GM18519 (cell line): Measurements from ENCODE around the gene NCAPG.

Experiments
- ATAC-seq: cut with Tn5 transposase; IDR thresholded peaks from one replicate; pipeline ENCODE4 v1.9.1; 2021; ENCODE audit warnings: mild to moderate bottlenecking, moderate library complexity; ENCODE audit not compliant: unreplicated experiment, low FRiP score

Gene NCAPG

GRCh38 chr4:17869327-17869726, 58.5 kb downstream of the NCAPG start:
- ATAC-seq = no peak

GRCh38 chr4:17875402-17876070, 64.8 kb downstream of the NCAPG start:
- ATAC-seq = peak; percentile 97

- ATAC-seq = no peak
These were observed 66.2 kb downstream of the NCAPG start for GRCh38 chr4:17876943-17877342.

GRCh38 chr4:17877661-17878060, 66.9 kb downstream of the NCAPG start:
- no peak for ATAC-seq

- ATAC-seq = no peak
These were observed 73.3 kb downstream of the NCAPG start for GRCh38 chr4:17884063-17884462.

- no peak for ATAC-seq
These were observed 73.7 kb downstream of the NCAPG start for GRCh38 chr4:17884511-17884910.

- no peak for ATAC-seq
These were observed 78.9 kb downstream of the NCAPG start for GRCh38 chr4:17889692-17890091.

GRCh38 chr4:17894421-17894820, 83.6 kb downstream of the NCAPG start:
- no peak for ATAC-seq
